Medulla oblongata (tissue), 1 donor: Measurements from ENCODE around the gene CERS6.
"Not testable (repeated sequence)": the region's sequence is repeated elsewhere in the genome, so short reads cannot be mapped to it uniquely, and the experiment has no call there.

Source experiments
- DNase-seq: peaks from one replicate; pipeline ENCODE4 v3.0.0-alpha.2; 2015; ENCODE audit errors: extremely low spot score

The CERS6 gene

DNA sequence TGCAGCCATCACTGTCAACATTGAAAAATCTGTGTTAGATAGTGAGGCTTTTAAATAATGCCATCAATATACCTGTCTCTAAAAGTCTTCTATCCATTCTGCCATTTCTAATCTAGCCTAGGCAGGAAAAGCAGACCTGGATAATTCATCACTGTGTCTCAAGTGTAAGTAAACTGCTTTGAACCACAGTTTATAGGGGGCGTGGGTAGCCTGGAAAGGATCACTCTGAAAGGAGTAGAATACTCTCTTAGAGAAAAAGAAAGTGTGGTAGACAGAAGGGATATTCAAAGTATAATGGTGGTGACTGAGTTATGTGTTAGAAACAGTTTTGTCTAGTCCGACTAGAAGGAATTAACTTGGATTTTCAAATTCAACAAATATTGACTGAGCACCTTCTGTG is 40.8 kb downstream of the CERS6 start:
- DNase-seq = no peak

DNA sequence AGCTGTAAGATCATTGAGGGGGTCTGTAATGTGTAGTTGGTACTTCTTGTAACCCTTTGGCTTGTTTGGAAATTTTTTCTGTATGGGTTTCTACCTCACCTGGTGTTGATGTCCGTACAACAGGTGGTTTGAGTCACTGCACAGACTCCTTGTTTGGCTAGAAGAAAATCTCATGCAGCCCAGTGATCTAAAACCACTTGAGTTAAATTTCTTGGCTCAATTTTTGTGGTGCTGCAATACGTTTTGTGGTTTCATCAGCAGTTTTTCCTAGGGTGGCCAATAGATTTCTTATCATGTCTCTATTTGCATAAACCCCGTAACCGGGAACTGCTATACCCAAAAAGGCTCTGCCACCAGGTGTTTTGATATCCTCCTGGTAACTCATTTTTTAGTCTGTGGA is 43.4 kb downstream of the CERS6 start:
- no peak for DNase-seq

DNA sequence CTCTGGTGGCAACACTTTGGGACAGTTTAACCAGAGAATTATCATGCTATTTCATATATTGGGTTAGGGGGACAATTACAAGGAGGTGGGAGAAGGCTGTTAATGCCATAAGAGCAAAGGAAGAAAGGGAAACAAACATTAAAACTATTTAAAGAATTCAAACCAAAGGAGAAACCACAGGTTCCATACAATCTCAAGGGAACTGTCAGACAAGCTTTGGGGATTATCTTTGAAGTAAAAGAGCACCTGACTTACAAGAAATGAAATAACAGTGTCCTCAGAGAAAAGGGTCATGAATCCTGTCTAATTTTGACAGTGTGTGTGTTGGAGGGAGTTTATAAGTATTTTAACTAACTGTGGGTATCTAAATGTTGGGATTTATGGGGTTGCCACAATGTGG is 44.4 kb downstream of the CERS6 start:
- no peak for DNase-seq

DNA sequence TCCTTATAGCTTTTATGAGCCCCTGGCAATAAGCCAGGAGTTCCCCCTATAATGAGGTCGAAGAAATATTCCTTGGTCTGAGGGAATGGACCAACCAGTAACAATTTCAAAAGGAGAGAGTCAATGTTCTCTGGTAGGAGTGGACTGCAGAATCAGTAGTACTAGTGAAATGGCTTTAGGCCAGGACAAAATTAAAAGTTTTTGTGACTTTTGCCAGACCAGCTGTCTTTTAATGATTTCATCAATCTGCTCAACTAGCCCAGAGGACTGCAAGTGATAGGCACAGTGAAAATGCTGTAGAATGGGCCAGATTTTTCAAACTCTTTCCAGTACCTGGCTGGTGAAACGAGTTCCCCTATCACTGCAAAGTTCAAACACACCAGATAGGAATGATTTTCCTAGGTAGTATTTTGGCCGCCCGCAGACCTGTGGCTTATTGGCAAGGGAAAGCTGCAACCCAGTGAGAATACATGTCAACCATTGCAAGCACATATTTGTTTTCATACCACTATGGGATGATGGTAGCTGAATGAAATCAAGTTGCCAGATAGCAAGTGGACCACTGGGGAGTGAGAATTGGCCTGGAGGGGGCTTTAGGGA is 45.5 kb downstream of the CERS6 start:
- no peak for DNase-seq

DNA sequence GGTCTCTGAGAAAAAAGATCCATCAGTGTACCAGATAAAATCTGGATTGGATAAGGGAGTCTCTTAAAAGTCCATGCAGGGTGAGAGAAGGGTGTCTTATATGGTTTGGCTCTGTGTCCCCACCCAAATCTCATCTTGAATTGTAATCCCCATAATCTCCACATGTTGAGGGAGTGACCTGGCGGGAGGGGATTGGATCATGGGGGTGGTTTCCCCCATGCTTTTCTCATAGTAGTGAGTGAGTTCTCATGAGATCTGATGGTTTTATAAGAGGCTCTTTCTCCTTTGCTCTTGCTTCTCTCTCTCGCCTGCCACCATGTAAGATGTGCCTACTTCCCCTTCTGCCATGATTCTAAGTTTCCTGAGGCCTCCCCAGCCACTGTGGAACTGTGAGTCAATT is 46.8 kb downstream of the CERS6 start:
- DNase-seq = not testable (repeated sequence)

DNA sequence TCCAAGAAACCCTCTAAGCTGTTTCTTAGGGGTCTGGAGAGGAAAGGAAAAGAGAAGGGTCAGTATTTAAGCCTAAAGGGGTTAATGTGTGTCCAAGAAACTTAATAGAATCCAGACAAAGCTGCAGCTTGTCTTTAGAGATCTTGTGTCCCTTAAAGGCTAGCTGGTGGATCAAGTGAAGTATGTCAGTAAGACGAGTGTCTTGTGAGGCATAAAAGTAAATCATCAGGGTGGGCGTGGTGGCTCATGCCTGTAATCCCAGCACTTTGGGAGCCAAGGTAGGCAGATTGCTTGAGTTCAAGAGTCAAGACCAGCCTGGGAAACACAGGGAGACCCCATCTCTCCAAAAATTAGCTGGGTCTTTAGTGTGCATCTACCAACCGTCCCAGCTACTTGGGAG is 47.8 kb downstream of the CERS6 start:
- no peak for DNase-seq

DNA sequence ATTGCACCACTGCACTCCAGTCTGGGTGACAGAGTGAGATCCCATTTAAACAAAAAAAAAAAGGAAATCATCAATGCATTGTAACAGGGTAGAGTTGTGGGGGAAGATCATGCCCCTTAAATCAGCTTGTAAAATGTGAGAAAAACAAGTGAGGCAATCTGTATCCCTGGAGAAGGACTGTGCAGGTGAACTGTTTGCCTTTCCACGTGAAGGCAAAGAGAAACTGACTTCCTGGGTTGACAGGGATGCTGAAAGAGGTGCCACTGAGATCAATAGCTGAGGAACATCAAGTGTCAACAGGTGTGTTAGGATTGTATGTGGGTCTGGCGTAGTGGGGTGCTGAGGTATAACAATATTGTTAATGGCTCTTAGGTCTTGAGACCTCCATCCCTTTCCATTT is 48.3 kb downstream of the CERS6 start:
- DNase-seq = no peak

DNA sequence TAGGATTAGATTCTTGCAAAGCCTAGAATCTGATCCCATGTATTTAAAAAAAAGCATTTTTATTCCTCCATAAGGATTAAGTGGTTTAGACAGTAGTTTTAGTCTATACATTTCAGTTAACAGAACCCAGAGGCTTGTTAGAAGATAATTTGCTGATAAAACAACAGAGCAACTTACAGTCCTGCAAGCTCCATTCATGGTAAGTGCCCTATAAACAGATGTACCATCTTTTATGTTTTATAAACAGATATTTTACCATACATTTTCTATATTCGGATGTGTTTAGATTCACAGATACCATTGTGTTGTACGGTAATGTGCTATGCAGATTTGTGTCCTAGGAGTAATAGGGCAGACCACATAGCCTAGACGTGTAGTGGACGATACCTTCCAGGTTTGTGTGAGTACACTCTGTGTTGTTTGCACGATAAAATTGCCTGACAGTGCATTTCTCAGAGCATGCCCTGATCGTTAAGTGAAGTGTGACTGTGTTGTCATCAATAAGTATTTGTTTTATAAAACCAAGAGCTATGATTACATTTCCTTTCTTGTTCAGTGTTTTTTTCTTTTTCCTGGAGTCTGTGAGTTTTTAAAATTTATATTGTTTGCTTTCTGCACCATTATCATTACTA is 54.2 kb downstream of the CERS6 start:
- DNase-seq = no peak

DNA sequence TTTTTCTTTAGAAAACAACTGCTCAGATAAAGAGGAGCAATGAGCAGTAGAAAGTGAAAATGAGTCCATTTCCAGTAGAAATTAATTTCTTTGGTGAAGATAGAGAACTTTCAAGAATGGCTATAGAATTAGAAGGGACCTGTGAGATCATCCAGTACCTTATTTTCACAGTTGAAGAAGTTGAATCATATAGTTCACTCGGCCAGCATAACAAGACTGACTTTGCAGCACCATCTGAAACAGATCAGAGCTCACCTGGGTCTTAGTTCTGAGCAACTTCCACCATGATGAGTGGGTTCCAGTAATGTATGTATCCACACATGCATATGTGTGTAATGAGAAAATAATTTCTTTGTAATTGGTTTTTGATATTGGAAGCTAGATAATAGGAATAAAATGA is 58.6 kb downstream of the CERS6 start:
- no peak for DNase-seq

DNA sequence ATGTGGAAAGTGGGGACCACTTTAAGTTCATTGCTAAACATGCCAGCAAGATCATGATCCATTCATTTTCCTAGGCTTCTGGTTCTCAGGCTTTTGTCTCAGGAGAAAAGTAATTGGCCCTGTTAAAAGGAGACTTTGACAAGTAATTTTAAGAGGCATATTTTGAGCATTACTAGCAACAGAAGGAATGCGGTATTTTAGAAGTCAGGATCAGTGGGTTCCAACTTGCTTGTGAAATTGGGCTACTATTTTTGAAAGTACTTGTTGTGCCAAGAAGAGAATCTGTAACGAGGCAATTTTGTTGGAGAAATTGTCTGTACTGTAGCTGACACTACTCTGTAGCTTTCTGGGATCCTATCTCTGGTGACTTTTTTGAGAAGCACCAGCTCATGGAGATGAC is 59.4 kb downstream of the CERS6 start:
- peak; percentile 10 for DNase-seq

DNA sequence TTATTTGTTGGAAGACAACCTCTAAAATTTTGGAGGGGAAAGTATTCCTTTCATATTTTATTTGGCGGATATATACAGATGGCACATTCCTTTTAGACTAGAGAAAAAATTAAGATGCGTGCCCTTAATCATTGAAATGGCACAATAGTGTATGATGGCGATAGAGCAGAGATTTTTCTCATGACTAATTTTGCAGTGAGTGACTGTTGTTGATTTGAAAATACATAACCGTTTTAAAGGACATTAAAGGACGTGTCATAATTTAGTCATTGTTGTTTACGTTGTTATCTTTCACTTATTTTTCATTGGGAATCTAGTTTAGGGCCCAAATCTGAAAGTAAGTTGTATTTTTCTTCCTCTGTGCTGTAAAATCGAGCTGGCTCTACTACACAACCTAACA is 61.7 kb downstream of the CERS6 start:
- no peak for DNase-seq

DNA sequence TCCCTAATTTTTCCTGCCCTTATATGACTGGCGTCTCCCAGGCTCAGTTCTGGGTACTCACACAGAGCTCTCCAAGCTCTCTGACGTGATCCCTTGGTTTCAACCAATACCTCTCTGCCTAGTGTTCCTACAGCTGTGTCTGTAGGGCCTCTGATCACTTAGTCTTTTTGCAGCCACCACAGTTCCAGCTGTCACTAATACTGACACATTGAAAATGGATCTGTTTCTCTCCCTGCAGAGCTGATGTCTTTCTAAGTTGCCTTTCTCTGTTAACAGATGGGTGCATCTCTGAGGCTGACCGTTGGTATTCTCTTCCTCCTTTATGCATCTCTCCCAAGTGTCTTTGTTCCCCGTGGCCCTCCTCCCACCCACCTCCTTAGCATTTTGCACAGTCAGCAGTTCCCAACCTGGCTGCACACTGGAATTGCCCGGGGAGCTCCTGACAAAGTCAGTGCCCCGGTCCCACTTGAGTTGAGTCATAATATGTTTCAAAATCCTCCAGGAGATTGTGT is 62.5 kb downstream of the CERS6 start:
- peak; percentile 27 for DNase-seq

DNA sequence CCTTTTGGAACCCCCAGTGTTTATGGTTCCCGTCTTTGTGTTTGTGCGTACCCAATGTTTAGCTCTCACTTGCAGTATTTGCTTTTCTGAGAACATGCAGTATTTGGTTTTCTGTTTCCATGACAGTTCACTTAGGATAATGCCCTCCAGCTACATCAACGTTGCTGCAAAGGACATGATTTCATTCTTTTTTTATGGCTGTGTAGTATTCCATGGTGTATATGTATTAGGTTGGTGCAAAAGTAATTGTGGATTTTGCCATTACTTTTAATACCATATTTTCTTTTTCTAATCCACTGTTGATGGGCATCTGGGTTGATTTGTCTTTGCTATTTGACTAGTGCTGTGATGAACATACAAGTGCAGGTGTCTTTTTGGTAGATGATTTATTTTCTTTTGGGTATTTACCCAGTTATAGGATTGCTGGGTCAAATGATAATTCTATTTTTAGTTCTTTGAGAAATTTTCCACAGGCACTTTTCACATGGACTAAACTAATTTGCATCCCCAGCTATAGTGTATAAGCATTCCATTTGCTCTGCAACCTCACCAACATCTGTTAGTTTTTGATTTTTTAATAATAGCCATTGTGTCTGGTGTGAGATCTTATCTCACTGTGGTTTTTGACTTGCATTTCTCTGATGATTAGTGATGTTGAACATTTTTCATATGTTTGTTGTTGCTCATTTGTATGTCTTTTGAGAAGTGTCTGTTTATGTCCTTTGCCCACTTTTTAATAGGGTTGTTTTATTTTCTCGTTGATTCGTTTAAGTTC is 63.6 kb downstream of the CERS6 start:
- no peak for DNase-seq

DNA sequence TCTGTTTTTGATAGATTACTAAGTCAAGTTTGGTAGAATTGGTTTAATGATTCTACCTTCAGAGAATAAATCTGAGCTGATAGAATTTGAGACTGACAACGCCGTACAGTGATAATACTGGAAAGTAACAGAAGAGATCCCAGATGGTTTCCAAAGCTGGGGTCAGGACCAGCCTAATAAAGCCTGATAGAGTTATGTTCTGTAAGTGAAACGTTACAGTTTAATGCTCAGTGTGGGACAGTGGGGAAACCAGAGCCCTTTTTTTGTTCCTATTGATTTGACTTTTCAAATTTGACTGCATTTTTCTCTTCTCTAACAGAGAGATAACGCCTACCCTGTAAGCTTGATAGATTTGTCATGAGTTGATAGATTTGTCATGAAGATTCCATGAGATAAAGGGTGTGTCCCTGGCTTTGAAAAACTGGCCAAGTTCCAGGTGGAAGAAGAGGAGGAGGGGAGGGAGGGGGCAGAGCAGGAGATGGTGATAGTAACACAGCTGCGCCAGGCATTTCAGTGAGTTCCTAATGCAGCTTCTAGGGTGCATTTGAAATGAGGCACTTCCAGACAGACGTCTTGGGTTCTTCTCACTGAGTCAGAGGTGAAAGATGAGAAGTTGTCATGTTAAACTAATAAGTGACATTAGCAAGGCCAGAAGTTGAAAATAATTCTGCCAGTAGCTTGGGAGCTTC is 65.1 kb downstream of the CERS6 start:
- no peak for DNase-seq

DNA sequence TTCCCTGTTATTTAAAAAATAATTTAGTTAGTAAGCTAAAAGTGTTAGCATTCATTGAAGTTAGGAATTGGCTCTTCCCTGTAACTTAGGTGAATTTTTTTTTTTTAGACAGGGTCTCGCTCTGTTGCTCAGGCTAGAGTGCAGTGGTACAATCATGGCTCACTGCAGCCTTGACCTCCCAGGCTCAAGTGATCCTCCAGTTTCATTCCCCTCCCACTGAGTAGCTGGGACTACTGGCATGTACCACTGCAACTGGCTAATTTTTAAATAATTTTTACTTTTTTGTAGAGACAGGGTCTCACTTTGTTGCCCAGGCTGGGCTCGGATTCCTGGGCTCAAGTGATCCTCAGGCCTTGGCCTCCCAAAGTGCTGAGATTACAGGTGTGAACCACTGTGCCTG is 66.4 kb downstream of the CERS6 start:
- no peak for DNase-seq

DNA sequence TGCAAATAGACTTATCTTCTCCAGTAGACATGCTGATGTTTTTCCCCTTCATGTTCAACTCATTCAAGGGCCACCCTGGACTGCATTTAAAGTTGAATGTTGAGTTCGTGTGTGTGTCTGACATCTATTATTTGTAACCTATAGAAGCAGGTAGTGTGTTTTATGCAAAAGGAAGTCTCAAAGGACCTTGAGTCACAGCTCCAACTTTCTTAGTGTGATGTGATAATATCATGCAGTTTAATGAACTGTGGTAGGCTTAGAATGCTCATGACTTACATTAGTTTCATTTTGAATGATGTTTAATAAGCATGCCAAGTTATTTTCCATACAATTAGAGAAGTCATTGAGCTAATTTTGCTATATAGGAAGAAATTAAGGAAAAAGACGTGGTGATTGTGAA is 67.9 kb downstream of the CERS6 start:
- no peak for DNase-seq

DNA sequence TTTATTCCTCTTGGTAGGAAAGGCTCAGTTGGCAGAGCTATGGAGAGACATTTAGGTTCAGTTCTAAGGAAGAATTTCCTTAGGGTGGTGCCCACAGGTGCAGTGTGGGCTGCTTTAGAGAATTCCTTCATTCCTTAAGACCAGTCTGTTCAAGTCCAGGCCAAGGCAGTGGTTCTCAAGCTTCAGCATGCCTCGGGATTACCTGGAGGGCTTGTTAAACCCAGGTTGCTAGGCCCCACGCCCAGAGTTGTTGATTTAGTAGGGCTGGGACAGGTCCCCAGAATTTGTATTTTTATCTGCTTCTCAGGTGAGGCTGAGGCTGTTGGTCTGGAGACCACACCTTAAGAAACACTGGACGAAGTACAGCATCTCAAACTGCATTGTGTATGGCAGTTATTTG is 68.9 kb downstream of the CERS6 start:
- no peak for DNase-seq

DNA sequence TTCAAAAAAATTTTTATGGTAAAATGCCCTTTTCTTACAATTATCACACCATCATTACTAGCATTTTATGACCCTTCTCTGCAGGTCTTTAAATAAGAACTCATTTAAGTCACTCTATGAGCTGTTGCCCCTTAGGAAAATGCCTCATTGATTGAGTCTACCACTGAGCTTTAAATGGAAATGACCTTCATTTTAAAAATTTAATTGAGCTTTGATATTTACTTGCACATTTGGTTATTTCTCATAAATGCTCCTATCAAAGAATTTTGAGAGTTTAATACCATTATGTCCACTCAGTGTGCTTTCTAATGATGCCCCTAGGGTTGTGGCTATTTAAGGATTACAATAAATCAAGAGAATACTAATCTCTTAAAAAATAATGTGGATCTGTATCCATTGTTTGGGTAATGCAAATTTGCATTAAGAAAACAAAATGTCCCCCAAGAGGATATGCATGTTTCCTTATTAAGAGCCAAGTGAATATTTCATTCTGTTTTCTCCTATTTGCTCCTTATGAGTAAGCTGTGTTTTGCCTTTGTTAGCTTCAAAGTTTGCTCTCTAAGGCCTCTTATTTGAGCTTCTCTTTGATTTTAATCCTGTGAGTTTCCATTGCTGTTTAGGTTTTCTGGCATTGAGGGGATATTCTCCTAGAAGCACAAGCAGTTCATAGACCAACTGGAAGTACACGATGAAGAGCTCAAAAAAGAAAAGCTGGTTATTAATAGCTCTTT is 69.8 kb downstream of the CERS6 start:
- no peak for DNase-seq

DNA sequence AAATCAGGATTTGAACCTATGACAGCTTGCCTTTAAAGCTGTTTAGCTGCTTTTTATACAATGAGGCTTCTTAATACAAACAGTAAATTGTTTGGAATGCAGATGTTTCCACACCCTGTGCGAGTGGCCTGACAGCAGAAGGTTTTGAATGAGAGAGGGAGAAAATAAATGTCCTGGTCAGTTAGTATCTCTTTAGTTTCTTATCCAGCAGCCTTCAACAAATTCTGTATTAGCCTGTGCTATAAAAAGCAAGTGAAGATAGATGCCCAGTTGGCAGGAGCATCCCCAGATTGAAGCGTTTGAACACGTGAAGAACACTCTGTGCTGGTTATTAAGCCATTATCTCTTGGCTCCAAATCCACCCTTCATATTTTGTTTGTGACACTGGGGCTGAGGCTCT is 70.6 kb downstream of the CERS6 start:
- DNase-seq = no peak

DNA sequence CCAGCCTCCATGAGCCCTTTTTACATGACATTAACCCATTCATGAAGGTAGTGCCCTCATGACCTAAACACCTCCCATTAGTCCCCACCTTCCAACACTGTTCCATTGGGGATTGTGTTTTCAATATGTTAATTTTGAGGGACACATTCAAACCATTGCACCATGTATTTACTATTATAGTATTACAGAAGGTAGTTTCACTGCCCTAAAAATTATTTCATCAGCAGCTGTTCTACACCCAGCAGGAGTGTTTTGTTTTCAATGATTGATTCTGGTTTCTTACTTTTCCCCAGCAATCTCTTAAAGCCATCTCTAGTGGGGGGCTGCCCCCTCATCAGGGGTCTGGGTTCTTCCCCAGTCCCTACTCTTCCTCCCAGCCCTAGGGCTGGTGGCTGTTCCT is 71.9 kb downstream of the CERS6 start:
- DNase-seq = no peak

DNA sequence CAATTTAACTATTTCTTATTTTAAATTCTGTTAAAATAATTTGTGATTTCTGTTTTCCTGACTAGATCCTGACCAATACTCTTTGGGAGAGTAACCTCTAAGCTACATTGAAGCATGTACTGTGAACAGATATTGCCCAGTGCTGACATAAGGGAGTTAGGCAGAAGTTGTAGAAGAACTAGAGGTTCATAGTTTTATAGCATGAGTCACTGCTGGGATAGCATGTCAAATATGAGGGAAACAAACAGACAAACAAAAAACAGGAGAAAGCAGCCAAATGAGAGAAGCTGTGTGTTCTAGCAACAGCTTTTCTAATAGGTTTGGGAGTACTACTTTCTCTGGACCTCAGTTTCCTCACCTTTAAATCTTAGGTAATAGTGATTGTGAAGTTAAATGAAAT is 72.4 kb downstream of the CERS6 start:
- DNase-seq = no peak
